ENCODE results near the gene NFKBIA. TPM values are rescaled to one million over a fixed set of nuclear protein-coding genes. Genes with fewer than 3 reads are reported as not detected.
"Not testable (repeated sequence)": the region's sequence is repeated elsewhere in the genome, so short reads cannot be mapped to it uniquely, and the experiment has no call there.

Gene NFKBIA
- total and polyA plus RNA-seq, 11 donors: 42.7 to 193 (median 64.3) TPM

DNA sequence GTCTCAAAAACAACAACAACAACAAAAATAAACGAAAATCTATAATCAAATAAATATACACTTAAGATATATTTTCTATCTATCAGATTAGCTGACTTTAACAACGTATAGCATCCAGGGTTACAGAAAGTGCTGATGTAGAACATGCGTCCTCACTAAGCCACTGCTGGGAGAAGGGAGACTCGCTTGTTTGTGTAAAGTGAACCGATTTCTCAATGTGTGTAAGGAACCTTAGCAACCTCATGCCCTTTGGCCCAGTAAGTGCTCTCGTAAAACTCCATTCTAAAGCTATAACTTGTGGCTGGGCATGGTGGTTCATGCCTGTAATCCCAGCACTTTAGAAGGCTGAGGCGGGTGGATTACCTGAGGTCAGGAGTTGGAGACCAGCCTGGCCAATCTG, 23.8 kb downstream of the NFKBIA start:
- ATAC-seq: no peak
- no peak for TF ChIP-seq POLR2A (IDR thresholded peaks at IDR 0.05)
- TF ChIP-seq, protein P1, sequence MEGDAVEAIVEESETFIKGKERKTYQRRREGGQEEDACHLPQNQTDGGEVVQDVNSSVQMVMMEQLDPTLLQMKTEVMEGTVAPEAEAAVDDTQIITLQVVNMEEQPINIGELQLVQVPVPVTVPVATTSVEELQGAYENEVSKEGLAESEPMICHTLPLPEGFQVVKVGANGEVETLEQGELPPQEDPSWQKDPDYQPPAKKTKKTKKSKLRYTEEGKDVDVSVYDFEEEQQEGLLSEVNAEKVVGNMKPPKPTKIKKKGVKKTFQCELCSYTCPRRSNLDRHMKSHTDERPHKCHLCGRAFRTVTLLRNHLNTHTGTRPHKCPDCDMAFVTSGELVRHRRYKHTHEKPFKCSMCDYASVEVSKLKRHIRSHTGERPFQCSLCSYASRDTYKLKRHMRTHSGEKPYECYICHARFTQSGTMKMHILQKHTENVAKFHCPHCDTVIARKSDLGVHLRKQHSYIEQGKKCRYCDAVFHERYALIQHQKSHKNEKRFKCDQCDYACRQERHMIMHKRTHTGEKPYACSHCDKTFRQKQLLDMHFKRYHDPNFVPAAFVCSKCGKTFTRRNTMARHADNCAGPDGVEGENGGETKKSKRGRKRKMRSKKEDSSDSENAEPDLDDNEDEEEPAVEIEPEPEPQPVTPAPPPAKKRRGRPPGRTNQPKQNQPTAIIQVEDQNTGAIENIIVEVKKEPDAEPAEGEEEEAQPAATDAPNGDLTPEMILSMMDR (IDR thresholded peaks at IDR 0.05): no peak
- WGBS, 4 donors: 73 to 90% (median 83%) methylated on average over 7 of the region's 7 CpGs
- Histone ChIP-seq H3K4me3 (no peak overlapping the region), H3K27ac (no peak overlapping the region), H3K9me3 (no peaks in the 10 kb centered on the region), H3K36me3 (no peaks in the 10 kb centered on the region), H3K27me3 (no peaks in the 10 kb centered on the region), H3K4me1 (peaks cover 9 to 25% (median 21%) of the 10 kb centered on the region in 12 donors)
- DNase-seq: no peak
- intact Hi-C loops (cut with DNase I): loop anchor here in 1 of 10 donors (5.0 kb wide), 1 partner anchor 43 kb away; no protein-coding TSS in a partner anchor

DNA sequence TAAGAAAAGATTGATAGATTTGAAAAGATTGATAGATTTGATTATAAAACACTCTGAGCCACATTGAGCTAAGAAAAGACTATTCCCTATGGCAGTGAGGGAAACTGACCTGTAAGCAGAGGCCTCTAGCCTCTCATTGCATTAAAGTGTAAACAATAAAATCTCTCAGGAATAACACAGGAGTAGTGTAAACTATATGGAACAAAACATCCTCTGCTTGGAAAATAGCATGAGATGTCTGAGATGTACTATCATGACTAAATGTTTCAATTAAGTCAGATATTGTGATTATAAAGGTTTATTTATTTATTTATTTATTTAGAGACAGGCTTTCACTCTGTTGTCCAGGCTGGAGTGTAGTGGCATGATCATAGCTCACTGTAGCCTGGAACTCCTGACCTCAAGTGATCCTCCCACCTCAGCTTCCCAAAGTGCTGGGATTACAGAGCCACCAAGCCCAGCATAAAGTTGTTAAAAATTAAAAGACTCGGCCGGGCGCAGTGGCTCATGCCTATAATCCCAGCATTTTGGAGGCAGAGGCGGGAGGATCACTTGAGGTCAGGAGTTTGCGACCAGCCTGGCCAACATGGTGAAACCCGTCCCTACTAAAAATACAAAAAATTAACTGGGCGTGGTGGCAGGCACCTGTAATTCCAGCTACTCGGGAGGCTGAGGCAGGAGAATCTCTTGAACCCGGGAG, 25.2 kb downstream of the NFKBIA start:
- H3K4me1 ChIP-seq: peaks cover 5 to 23% (median 7%) of the 10 kb centered on the region in 12 donors
- DNase-seq; H3K9me3 ChIP-seq; H3K36me3 ChIP-seq; ATAC-seq; H3K27ac ChIP-seq; H3K4me3 ChIP-seq; intact Hi-C loops (cut with DNase I); H3K27me3 ChIP-seq: not testable (repeated sequence)
- WGBS, 4 donors: 85 to 88% (median 86%) methylated on average over 9 of the region's 9 CpGs

DNA sequence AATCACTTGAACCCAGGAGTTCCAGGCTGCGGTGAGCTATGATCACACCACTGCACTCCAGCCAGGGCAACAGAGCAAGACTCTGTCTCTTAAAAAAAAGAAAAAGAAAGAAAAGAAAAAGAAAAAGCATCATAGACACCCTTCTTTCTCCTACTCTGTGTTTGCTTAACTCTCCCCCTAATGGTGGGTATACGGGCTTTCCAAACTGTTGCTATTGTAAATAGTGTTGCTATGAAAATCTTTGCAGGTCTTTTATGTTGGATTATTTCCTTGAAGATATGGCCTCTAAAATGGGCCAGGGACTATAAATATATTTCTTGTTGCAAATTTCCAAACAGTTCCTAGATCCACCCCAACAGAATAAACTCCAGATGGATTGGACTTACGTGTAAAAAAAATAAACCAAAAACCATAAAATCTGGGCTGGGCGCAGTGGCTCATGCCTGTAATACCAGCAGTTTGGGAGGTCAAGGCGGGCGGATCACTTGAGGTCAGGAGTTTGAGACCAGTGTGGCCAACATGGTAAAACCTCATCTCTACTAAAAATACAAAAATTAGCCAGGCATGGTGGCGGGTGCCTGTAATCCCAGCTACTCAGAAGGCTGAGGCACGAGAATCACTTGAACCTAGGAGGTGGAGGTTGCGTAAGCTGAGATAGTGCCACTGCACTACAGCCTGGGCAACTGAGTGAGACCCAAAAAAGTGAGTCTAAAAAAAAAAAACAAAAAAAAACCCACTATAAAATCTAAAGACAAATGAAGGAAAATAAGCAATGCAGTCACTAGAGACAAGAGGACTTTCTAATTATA, 25.9 kb downstream of the NFKBIA start:
- WGBS, 4 donors: 89 to 94% (median 93%) methylated on average over 9 of the region's 9 CpGs
- Histone ChIP-seq H3K4me3 (no peak overlapping the region), H3K4me1 (peaks cover 0 to 23% (median 0%) of the 10 kb centered on the region in 12 donors), H3K9me3 (no peaks in the 10 kb centered on the region), H3K27me3 (no peaks in the 10 kb centered on the region), H3K27ac (no peak overlapping the region), H3K36me3 (no peaks in the 10 kb centered on the region)
- intact Hi-C loops (cut with DNase I): no loop called here
- TF ChIP-seq, protein P1 (IDR thresholded peaks at IDR 0.05): no peak
- TF ChIP-seq POLR2A (IDR thresholded peaks at IDR 0.05): no peak
- ATAC-seq (no peak), DNase-seq (no peak)

DNA sequence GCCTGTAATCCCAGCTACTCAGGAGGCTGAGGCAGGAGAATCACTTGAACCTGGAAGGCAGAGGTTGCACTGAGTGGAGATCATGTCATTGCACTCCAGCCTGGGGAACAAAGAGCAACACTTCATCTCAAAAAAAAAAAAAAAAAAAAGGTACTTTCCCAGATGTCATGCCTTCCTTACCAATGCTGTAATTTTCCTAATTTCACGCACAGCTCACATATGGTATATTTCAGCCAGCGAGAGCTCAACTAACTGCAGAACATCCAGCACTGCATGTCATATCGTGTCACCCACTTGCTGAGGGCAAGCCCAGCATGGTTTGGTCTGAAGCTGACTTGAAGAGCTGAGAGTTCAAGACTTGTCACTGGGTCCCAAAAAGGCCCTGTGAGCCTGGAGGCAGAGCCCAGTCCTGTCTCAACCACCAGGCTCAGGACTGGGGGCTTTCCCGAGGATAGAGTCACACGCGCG, 29.0 kb downstream of the NFKBIA start:
- DNase-seq (no peak), ATAC-seq (no peak)
- WGBS, 4 donors: 86 to 96% (median 89%) methylated on average over 5 to 7 of the region's 7 CpGs
- Histone ChIP-seq H3K27ac (no peak overlapping the region), H3K36me3 (no peaks in the 10 kb centered on the region), H3K27me3 (no peaks in the 10 kb centered on the region), H3K4me3 (no peak overlapping the region), H3K9me3 (peaks cover 0 to 9% (median 0%) of the 10 kb centered on the region in 12 donors), H3K4me1 (peaks cover 0 to 22% (median 0%) of the 10 kb centered on the region in 12 donors)
- no peak for TF ChIP-seq POLR2A (IDR thresholded peaks at IDR 0.05)
- TF ChIP-seq, protein P1 (IDR thresholded peaks at IDR 0.05): no peak
- intact Hi-C loops (cut with DNase I): no loop called here

Measured in heart left ventricle (tissue), 16 donors.